Measurements from ENCODE around the gene AMELY.
"Not testable (repeated sequence)": the region's sequence is repeated elsewhere in the genome, so short reads cannot be mapped to it uniquely, and the experiment has no call there.

DNA sequence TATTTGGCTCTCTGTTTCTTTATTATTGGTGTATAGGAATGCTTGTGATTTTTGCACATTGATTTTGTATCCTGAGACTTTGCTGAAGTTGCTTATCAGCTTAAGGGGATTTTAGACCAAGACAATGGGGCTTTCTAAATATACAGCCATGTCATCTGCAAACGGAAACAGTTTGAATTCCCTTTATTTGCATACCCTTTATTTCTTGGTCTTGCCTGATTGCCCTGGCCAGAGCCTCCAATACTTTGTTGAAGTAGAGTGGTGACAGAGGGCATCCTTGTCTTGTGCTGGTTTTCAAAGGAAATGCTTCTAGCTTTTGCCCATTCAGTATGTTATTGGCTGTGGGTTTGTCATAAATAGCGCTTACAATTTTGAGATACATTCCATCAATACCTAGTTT lies 68.9 kb downstream of the AMELY start:
- TF ChIP-seq POLR2AphosphoS5 (IDR thresholded peaks at IDR 0.05; ENCODE audit: insufficient read depth in 1 of 2, low read depth in 1 of 2); CTCF (IDR thresholded peaks at IDR 0.05); POLR2A (IDR thresholded peaks at IDR 0.05): not testable (repeated sequence)
